T follicular helper cell (primary cell): ENCODE results near the gene TXNDC11.

Experiments used
- DNase-seq: peaks from one replicate; pipeline ENCODE4 v3.0.0-alpha.2; 2020; ENCODE audit warnings: low read depth

Gene TXNDC11

DNA sequence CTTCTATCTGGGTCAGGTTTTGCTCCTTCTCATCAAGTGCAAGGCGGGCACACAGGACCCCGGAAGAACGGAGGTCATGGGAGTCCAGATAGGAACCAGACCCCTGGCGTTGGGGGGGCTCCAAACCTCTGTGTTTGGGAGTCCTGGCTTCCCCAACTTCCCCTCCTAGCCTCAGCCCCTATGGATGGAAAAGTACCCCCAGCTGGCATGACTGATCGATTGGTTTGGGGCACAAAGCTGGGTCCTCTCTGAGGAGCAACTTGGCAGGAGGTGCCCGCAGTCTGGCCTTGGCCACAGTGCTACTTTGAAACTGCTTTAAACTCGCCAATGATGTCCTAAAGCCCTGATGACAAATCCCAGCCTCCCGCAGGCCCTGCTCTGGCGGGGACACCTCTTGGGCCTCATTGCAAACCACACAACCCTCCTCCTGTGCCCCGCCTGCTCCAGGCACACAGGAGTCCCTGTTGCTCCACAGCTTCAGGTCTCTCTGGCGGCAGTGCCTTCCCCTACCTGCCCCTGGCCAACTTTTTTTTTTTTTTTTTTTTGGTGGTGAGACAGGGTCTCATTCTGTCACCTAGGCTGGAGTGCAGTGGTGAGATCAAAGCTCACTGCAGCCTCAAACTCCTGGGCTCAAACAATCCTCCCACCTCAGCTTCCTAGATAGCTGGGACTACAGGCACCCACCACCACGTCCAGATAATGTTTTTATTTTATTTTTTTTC is 112.5 kb downstream of the TXNDC11 start:
- DNase-seq: no peak
